Forelimb muscle (tissue), 1 donor: ENCODE results near the gene RABGAP1. TPM values are rescaled to one million over a fixed set of nuclear protein-coding genes. Genes with fewer than 3 reads are reported as not detected.

ENCODE experiments used
- DNase-seq: peaks from one replicate; pipeline ENCODE4 v3.0.0-alpha.2; 2013; ENCODE audit warnings: low read depth
- polyA plus RNA-seq: library from polyadenylated mRNA; unstranded; fragments of 120-200 nt; gene quantifications from one replicate; pipeline ENCODE4 v1.2.1, GENCODE V29; 2013; ENCODE audit not compliant: insufficient read length

Gene RABGAP1
- polyA plus RNA-seq, 1 donor, result 34.3 TPM

DNA sequence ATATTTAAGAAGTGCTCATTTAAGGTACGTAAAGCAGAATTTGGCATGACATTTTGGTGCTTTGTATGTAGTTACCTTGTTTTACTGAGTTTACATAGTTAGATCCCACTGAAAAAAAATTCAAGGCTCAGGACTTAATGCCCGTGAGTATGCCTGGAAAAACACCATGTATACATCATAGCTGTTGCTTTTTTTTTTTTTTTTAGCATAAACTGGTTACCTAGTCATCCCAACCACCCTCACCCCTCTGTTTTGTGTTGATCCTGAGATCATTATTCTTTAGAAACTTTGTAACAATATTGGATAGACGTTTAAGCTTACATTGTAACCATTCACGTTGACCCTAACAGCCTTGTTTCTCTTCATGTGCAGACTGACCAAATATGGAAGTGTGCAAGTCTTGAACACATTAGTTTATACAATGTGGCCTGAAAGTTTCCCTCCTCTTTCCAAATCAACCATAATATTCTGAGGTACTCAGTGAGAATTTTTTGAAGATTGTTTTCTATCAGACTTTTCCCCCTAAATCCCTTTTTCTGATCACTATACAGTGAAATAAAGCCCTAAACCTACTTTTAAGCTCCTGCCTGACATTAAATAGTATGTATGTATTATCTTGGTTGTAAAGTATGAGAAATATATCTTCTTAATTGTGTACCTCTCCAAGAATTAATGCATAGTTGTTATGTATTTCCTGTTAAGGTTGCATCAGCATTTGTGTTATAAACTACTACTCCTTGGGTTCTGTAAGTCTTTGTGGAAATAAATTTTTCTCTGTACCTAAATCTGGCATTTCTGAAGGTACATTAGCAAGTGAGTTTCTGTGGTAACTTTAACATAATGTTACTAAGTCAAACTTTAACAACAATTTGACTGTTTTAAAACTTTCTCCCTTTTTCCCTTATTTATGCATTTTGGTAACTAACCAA, 4.4 kb downstream of the RABGAP1 start:
- no peak for DNase-seq

DNA sequence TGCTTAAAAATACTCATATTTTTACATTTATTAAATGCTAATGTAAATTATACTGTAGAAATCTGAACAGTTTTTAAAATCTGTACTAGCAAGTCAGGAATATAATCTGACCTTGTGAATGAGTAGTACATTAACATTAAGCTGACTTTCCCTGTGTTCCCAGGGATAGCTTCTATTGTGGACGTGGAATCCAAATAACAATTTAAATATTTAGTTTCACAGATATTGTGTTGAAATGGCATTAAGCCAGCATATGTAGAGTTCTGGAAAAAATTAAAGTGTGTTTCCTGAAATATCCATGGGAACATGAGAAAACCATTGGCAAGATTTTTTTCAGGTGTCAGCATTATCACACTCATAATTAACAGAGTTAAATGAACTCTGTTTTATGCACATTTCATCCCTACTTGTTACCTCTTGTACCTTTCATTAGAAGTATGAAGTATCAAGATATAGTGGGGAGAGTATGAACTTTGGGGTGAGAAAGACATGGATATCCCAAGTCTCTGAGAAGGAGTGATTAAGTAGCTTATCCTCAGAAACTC, 5.7 kb downstream of the RABGAP1 start:
- no peak for DNase-seq

DNA sequence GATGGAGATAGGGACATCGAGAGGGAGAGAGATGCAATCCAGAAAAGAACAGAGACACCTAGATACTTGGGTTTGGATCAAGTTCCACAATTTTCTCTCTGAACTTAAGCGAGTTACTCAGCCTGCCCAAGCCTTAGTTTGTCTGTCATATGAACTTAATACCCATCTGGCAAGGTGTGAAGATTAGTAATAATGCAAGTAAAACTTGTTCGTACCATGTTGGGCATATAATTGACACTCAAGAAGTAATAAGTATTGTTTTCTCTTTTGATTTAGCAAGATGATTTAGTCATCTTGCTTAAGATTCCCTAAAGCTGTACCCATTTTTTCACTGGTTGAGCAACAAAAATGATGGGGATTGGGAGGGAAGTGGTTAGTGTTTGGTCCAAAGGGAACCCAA, 7.5 kb downstream of the RABGAP1 start:
- DNase-seq, result no peak

DNA sequence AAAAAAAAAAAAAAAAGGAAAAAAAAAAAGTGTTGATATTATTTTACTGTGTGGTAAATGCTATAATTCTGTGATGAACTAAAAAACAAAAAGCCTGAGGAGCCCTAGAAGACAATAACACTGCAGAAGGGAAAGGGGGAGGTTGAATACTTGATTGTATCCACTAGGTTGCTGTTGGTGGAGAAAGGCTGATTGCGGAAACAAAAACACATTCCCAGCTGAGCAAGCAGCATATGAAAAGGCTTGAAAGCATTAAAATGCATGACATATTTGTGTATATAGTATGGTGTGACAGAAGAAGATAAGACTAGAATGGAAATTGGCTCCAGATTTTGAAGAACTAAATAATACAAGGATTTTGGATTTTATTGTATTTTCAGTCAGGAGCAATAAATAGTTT, 8.9 kb downstream of the RABGAP1 start:
- DNase-seq, result no peak

DNA sequence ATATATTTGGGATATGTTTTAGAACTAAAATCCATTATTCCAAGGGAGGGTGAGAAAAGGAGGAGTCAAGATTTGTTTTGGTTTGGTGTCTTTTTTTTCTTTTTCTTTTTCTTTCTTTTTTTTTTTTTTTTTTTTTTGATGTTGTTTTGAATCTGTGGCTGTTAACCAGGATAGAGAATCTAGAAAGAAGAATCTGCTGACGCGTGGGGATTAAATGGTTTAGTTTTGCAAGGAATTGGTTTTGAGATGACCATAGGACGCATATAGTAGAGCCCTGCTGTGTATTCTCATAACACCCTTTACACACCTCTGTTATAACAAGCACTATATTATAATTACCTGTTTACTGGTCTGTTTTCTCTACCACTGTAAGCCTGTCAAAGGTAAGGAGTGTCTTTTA, 9.4 kb downstream of the RABGAP1 start:
- DNase-seq, result no peak

DNA sequence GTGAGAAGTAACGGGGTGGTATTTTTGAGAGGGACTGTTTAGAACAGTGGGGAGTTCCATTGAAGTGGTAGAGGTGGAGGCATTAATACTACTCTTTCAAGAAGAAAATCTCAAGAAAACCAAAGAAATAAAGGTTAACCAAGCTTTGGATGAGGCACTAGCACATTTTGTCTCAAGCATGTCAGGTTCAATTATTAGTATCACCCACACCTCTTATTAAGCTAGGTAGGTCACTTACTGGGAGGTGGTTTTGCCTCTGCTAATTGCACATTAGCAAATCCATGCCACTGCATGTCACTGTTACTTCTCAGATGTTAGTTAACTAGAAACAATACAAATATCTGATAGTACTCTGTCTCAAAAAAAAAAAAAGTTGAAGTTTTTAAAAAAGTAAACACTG, 10.2 kb downstream of the RABGAP1 start:
- no peak for DNase-seq

DNA sequence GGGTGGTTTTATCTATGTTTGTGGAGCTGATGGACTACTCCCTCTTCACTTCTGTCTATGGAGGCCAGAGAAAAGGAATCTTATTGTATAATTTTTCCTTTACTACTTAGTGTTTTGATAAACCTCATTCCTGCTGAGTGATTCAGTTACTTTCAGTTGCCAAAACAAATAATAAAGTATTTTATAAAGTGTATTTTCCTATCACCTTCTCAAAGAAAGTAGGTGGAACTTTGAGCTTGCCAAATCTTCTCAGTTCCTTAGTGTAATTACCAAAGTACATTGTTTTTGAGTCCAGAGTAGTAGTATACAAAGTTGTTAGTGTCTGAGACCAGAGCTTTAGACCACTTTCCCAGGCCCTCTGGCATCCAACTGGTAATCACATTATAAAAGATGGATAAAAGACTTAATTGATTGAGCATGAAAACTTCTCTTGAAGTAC, 13.5 kb downstream of the RABGAP1 start:
- DNase-seq, result no peak

DNA sequence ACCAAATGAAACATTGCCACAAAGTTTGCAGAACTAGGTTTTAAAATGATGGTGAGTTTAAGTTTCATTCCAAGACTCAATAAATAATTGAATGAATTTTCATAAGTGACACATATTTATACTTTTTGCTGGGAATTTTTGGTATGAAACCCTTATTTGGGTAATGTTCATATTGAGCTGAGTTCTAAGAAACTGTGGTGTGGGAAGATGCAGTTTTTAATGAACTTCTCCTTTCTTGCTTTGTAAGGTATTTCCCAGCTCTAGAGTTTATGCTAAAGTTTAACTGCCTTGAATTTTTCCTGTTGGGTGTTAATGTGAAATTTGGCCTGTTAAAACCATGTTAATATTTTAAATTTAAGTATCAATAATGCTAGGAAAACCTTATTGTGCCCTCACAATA, 15.1 kb downstream of the RABGAP1 start:
- DNase-seq, result no peak

DNA sequence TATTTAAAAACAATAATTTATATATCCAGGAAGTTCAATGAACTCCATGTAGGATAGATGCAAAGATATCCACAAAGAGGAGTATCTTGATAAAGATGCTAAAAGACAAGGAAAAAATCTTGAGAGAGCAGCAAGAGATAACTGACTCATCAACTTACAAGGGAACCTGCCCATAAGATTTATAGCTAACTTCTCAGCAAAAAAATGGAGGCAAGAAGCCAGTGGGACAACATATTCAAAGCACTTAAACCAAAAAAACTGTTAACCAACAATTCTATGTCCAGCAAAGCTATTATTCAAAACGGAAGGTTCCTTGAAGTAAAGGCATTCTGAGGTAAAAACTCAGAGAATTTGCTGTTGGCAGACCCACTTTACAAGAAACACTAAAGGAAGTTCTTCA, 20.3 kb downstream of the RABGAP1 start:
- no peak for DNase-seq

DNA sequence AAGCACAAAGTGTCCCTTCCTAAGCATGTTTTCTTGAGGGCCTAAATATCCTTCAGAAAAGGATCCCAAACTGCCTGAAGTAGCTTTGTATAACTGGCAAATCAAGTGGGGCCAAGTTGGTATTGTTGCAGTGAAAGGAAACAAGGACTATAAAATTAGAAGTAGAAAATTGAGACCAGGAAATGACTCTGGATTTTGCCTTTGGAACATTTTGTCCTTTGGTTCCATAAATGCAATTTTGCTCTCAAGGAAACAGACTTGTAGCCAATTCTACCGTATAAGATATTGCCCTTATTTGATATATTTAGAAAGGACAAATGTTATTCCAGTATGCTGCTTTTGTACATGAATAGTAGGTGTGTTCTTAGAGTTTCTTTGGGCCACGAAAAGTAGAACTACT, 34.4 kb downstream of the RABGAP1 start:
- DNase-seq, result no peak

DNA sequence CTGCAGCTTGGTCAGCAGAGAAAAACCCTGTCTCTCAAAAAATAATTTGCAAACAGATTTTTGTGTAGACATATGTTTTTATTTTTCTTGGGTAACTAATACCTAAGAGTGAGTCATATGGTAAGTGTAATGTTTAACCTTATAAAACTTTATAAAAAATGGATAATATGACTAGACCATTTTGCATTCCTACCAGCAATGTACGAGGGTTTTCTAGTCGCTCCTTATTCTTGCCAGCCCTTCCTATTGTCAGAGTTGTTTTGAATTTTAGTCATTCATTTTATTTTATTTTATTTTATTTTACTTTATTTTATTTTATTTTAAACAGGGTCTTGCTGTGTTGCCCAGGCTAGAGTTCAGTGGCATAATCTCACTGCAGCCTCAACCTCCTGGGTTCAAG, 37.8 kb downstream of the RABGAP1 start:
- DNase-seq, result no peak

DNA sequence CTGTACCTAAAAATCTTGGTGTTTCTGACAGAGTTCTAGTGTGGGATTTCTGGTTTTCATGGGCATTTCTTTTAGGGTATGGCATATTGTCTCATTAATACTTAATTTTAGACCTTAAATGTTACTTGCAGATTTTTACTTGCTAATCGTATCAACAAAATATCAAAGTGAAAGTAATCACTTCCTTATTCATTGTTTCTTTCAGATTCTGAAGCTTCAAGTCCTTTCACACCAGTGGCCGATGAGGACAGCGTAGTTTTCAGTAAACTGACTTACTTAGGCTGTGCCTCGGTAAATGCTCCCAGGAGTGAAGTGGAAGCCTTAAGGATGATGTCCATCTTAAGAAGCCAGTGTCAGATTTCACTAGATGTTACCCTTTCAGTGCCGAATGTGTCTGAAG, 45.2 kb downstream of the RABGAP1 start:
- no peak for DNase-seq

DNA sequence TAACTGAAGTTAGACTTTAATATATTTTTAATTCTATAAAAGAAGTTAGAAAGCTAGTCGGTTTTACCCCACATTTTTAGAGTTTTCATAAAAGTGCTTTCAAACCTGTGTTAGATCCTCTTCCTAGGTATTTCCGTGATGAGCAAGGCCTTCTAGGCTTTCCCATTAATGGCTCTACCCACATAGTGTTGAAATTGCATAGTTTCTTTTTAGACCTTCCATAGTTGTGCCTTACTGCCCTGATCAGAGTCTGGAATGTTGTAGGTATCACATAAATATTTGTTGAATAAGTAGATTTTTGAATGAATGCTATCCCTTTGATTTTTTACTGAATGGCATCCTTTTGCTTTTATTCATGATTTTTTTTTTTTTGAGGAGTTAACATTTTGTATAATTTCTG, 47.3 kb downstream of the RABGAP1 start:
- no peak for DNase-seq

DNA sequence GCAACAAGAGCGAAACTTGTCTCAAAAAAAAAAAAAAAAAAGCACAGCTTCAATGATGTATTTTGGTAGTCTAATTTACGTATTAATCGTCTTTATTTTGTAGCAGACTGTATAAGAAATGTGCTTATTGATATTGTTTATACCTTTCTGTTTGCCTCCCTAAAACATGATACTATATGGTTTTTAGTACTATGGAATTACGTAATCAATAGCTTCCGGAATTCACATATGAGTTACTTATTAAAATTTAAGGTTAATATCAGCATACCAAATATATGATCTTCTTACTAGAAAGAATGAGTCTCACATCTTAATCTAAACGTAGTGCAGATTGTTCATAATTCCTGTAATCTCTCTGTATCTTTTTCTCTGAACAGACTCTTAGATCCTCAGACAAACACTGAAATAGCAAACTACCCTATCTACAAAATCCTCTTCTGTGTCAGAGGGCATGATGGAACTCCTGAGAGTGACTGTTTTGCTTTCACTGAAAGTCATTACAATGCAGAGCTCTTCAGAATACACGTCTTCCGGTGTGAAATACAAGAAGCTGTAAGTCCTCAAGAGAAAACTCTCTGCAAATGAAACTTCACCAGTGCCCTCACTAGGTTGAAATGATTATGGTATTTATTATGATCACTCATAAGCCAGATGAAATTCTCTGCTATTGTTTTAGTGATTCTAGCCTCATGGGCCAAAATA, 48.3 kb downstream of the RABGAP1 start:
- DNase-seq, result no peak

DNA sequence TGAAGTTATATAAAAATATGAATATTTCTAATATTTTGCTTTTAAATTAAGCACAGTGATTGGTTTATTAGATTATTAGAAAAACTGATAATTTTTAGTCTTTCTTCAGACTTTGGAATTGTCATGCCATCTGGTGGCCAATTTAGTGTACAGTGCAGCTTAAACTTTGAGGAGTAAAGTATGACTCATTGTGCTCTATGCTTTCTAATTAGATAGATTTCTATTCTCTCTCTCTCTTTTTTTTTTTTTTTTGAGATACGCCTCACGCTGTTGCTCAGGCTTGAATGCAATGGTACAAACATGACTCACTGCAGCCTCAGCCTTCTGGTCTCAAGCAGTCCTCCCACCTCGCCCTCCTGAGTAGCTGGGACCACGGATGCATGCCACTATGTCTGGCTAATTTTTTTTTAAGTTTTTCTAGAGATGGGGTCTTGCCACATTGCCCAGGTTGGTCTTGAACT, 50.6 kb downstream of the RABGAP1 start:
- no peak for DNase-seq

DNA sequence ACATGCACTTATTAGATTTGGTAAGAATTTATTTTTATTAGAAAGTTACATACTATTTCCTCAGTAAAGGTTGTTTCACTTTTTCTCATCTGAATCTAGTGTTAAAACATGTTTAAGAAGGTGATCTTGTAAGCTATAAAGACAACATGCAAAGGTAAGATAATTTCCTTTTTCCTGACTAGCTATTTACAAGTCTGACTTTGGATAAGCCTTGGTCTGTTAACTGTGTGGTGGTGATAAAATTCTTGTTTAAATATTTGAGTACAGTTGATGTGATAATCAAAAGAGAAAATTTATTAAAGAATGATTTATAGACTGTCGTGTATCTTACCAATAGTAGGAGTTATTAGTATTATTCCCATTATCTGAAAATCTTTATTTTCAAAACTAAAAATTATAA, 55.8 kb downstream of the RABGAP1 start:
- no peak for DNase-seq

DNA sequence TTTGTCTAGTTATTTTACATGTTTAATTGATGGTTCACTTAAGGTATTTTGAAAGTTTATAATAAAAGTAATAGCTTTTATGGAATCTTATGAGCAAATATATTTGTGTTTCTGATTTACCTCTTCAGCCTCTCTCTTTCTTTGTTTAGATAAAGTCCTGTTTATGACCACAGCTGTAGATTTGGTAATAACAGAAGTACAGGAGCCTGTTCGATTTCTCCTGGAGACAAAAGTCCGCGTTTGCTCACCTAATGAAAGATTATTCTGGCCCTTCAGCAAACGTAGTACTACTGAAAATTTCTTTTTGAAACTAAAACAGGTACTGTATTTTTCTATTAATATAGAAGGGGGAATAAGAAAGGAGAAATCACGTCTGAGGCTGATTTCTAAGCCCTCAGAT, 57.6 kb downstream of the RABGAP1 start:
- DNase-seq, result no peak

DNA sequence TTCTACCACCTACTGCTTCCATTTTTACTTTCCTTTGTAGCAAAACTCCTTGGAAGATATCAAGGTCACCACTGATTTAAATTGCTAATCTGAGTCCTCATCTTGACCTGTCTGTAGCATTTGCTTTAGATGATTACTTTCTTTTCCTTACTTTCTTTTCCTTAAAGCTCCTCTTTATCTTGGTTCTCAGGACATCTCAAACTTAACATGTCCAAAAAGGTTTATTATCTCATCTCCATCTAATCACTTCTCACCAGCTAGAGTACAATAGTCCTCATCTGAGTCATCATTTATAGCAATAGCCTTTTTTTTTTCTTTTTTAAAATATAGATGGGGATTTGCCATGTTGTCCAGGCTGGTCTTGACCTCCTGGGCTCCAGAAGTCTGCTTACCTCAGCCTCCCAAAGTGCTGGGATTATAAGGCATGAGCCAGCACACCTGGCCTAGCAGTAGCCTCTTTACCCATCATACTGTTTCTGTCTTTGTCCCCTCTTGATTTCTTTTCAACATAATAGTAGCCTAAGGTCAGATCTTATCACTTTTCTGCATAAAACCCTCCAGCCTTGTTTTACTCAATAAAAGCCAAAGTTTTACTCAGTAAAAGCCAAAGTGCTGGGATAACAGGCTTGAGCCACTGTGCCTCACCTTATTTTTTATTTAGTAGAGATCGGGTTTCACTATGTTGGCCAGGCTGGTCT, 59.7 kb downstream of the RABGAP1 start:
- DNase-seq, result no peak

DNA sequence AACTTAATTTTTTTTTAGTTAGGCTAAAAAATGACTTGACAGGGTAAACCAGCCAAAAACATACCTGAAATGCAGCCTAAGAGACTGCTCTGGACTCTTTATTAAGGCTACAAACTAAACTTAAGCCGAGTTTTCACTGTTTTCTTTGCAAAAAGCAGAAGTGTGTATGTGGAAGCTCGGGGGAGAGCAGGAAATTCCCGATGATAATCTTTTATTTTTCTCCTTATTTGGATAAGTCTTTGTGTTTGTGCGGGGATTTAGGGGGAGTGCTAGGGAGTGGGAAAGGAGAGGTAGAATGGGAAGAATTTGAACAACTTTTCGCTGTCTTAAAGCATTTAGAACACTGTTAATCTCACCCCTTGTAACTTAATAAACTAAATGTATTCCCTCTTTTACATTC, 61.9 kb downstream of the RABGAP1 start:
- DNase-seq, result no peak

DNA sequence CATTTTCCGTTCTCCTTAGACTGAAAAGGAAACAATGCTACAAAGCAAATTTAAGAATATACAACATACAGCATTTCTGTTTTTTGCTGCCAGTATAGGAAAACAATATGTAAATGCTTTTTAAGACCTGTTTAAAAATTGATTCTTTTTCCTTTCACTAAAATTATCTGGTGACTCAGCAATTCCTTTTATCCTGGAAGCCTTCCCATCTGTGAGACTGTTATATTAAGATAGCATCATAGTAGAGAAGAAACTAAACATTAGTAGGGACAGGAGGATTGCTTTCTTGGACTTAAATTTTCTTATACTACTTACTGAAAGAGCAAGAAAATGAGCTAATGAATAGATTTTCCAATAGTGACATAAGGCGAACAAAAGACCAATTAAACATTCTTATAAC, 62.6 kb downstream of the RABGAP1 start:
- no peak for DNase-seq

DNA sequence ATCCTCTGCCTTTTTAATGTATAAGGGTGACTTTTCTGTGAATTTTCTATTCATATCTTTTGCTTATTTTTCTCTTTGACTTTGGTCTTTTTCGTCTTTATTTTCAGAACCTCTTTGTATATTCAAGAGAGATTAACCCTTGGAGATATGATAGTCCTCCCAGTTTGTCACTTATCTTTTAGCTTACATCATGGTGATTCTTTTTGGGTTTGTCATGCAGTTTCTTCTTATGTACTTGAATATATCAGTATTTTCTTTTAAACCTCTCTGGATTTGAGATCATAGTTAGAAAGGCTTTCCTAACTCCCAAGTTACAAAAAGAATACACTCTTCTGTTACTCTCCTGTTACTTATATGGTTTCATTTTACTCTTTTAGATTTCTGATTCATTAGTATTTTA, 65.1 kb downstream of the RABGAP1 start:
- no peak for DNase-seq

DNA sequence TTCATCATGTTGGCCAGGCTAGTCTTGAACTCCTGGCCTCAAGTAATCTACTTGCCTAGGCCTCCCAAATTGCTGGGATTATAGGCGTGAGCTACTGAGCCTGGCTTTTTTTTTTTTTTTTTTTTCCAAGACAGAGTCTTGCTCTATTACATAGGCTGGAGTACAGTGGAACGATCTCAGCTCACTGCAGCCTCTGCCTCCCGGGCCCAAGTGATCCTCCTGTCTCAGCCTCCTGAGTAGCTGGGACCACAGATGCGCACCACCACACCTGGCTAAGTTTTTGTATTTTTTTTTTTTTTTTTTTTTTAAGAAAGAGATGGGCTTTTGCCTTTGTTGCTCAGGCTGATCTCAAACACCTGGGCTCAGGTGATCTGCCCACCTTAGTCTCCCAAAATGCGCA, 66.4 kb downstream of the RABGAP1 start:
- no peak for DNase-seq
